Keratinocyte (primary cell): ENCODE measurements around the gene ACSF3.

Experiments
- EZH2 ChIP-seq: IDR thresholded peaks from one replicate; pipeline ENCODE4 v1.6.1; 2012; ENCODE audit warnings: inconsistent platforms, mild to moderate bottlenecking, low read length, moderate library complexity
- TF ChIP-seq, protein P1 (sequence below), 3 experiments: IDR thresholded peaks in 1 of 3; conservative IDR thresholded peaks in 1 of 3; optimal IDR thresholded peaks in 1 of 3; 2 replicates in 2 of 3; 3 replicates in 1 of 3; pipeline versions ENCODE3 to v1.5.1; 2011; ENCODE audit warnings: low read length in 3 of 3, mild to moderate bottlenecking in 3 of 3, moderate library complexity in 2 of 3, control low read depth in 1 of 3, inconsistent platforms in 1 of 3; ENCODE audit not compliant: insufficient read depth in 2 of 3; ENCODE audit errors: extremely low read depth in 1 of 3

DNA sequence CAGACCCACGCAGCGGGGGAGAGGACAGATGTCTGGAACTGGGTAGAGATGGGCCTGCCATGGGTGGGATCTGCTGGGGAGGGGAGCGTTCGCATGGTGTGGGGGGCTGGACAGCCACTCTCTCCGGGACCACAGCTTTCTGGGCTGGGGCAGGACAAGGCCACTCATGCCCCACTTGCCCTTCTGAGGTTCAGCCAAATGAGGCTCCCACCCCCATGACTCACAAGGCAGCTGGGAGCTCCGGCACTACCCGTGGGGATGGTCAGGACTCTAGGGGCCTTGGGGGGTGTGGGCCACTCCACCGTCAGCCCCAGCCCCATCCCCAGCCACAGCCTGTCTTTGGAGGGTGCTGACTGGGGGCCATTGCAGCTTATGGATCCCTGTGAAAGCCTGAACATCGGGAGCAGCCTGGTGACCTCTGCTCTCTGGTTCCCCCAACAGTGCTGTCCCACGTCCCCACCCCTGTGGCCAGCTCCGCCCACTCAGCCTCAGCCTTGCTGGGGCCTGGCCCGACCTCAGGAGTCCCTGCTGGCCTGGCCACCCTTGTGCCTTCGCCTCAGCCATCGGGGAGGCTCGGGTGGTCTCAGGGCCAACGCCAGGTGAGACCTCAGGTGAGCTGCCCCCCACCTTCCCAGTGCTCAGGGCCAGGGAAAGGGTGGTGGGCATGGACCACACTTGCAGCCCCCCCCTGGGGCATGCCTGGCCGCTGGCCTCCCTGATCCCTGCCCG is 73.2 kb downstream of the ACSF3 start:
- TF ChIP-seq, protein P1, sequence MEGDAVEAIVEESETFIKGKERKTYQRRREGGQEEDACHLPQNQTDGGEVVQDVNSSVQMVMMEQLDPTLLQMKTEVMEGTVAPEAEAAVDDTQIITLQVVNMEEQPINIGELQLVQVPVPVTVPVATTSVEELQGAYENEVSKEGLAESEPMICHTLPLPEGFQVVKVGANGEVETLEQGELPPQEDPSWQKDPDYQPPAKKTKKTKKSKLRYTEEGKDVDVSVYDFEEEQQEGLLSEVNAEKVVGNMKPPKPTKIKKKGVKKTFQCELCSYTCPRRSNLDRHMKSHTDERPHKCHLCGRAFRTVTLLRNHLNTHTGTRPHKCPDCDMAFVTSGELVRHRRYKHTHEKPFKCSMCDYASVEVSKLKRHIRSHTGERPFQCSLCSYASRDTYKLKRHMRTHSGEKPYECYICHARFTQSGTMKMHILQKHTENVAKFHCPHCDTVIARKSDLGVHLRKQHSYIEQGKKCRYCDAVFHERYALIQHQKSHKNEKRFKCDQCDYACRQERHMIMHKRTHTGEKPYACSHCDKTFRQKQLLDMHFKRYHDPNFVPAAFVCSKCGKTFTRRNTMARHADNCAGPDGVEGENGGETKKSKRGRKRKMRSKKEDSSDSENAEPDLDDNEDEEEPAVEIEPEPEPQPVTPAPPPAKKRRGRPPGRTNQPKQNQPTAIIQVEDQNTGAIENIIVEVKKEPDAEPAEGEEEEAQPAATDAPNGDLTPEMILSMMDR (optimal IDR thresholded peaks at IDR 0.05 in 1 of 3, IDR thresholded peaks at IDR 0.05 in 1 of 3, conservative IDR thresholded peaks at IDR 0.05 in 1 of 3; ENCODE audit: extremely low read depth in 1 of 3, insufficient read depth in 2 of 3, low read length in 3 of 3), result no peak
- TF ChIP-seq EZH2, result no peak
